ENCODE data around the gene ARMC7.
"Not testable (repeated sequence)": the region's sequence is repeated elsewhere in the genome, so short reads cannot be mapped to it uniquely, and the experiment has no call there.

The ARMC7 gene

GRCh38 chr17:75118307-75118706, 8.5 kb downstream of the ARMC7 start:
- H3K79me2 ChIP-seq, result peaks cover 13% of the 10 kb centered on the region
- no peak for TF ChIP-seq CTCF (IDR thresholded peaks at IDR 0.05)
- H3K4me3 ChIP-seq (ENCODE audit: low read depth, low read length), result no peak overlapping the region
- H3K27me3 ChIP-seq (ENCODE audit: control insufficient read depth, insufficient read depth, low read length), result no peaks in the 10 kb centered on the region
- H3K9ac ChIP-seq, result no peak overlapping the region
- no peak overlapping the region for H3K4me2 ChIP-seq (ENCODE audit: low read length)
- H3K36me3 ChIP-seq (ENCODE audit: control insufficient read depth, insufficient read depth, low read length), result no peaks in the 10 kb centered on the region
- H3K9me3 ChIP-seq (ENCODE audit: control insufficient read depth, low read length), result no peaks in the 10 kb centered on the region
- H3K27ac ChIP-seq, result no peak overlapping the region
- H2AFZ ChIP-seq, result no peak overlapping the region
- H3K4me1 ChIP-seq, result no peaks in the 10 kb centered on the region

GRCh38 chr17:75124041-75124818, 14.5 kb downstream of the ARMC7 start:
- Histone ChIP-seq H3K9ac (no peak overlapping the region), H3K4me3 (ENCODE audit: low read depth, low read length) (no peak overlapping the region), H3K27me3 (ENCODE audit: control insufficient read depth, insufficient read depth, low read length) (no peaks in the 10 kb centered on the region), H3K4me2 (ENCODE audit: low read length) (no peak overlapping the region), H3K36me3 (ENCODE audit: control insufficient read depth, insufficient read depth, low read length) (no peaks in the 10 kb centered on the region), H3K9me3 (ENCODE audit: control insufficient read depth, low read length) (no peaks in the 10 kb centered on the region), H3K4me1 (no peaks in the 10 kb centered on the region), H2AFZ (no peak overlapping the region), H3K79me2 (peaks cover 2% of the 10 kb centered on the region), H3K27ac (peak overlapping the region; percentile 22)
- no peak for TF ChIP-seq CTCF (IDR thresholded peaks at IDR 0.05)

GRCh38 chr17:75124819-75125162, 15.0 kb downstream of the ARMC7 start:
- no peaks in the 10 kb centered on the region for H3K9me3 ChIP-seq (ENCODE audit: control insufficient read depth, low read length)
- H3K9ac ChIP-seq, result no peak overlapping the region
- H3K79me2 ChIP-seq, result peaks cover 2% of the 10 kb centered on the region
- no peaks in the 10 kb centered on the region for H3K36me3 ChIP-seq (ENCODE audit: control insufficient read depth, insufficient read depth, low read length)
- H3K27me3 ChIP-seq (ENCODE audit: control insufficient read depth, insufficient read depth, low read length), result no peaks in the 10 kb centered on the region
- TF ChIP-seq CTCF (IDR thresholded peaks at IDR 0.05), result no peak
- H3K27ac ChIP-seq, result peak overlapping the region; percentile 21
- H2AFZ ChIP-seq, result no peak overlapping the region
- H3K4me2 ChIP-seq (ENCODE audit: low read length), result no peak overlapping the region
- H3K4me1 ChIP-seq, result no peaks in the 10 kb centered on the region
- H3K4me3 ChIP-seq (ENCODE audit: low read depth, low read length), result no peak overlapping the region

GRCh38 chr17:75125984-75126383, 16.2 kb downstream of the ARMC7 start:
- Histone ChIP-seq H3K79me2 (no peaks in the 10 kb centered on the region), H3K36me3 (ENCODE audit: control insufficient read depth, insufficient read depth, low read length) (no peaks in the 10 kb centered on the region), H3K9ac (no peak overlapping the region), H3K4me1 (no peaks in the 10 kb centered on the region), H3K9me3 (ENCODE audit: control insufficient read depth, low read length) (no peaks in the 10 kb centered on the region), H3K27me3 (ENCODE audit: control insufficient read depth, insufficient read depth, low read length) (no peaks in the 10 kb centered on the region), H3K27ac (no peak overlapping the region), H2AFZ (no peak overlapping the region), H3K4me2 (ENCODE audit: low read length) (no peak overlapping the region), H3K4me3 (ENCODE audit: low read depth, low read length) (no peak overlapping the region)
- TF ChIP-seq CTCF (IDR thresholded peaks at IDR 0.05), result no peak

GRCh38 chr17:75126954-75127353, 17.2 kb downstream of the ARMC7 start:
- no peaks in the 10 kb centered on the region for H3K9me3 ChIP-seq (ENCODE audit: control insufficient read depth, low read length)
- H3K27ac ChIP-seq, result no peak overlapping the region
- H3K4me1 ChIP-seq, result no peaks in the 10 kb centered on the region
- no peaks in the 10 kb centered on the region for H3K79me2 ChIP-seq
- H2AFZ ChIP-seq, result no peak overlapping the region
- H3K27me3 ChIP-seq (ENCODE audit: control insufficient read depth, insufficient read depth, low read length), result no peaks in the 10 kb centered on the region
- H3K9ac ChIP-seq, result no peak overlapping the region
- no peak for TF ChIP-seq CTCF (IDR thresholded peaks at IDR 0.05)
- no peaks in the 10 kb centered on the region for H3K36me3 ChIP-seq (ENCODE audit: control insufficient read depth, insufficient read depth, low read length)
- H3K4me2 ChIP-seq (ENCODE audit: low read length), result no peak overlapping the region
- H3K4me3 ChIP-seq (ENCODE audit: low read depth, low read length), result no peak overlapping the region

GRCh38 chr17:75127936-75128335, 18.2 kb downstream of the ARMC7 start:
- H3K9me3 ChIP-seq (ENCODE audit: control insufficient read depth, low read length); H2AFZ ChIP-seq; H3K4me1 ChIP-seq; H3K36me3 ChIP-seq (ENCODE audit: control insufficient read depth, insufficient read depth, low read length); H3K79me2 ChIP-seq; H3K4me2 ChIP-seq (ENCODE audit: low read length); H3K27ac ChIP-seq; H3K4me3 ChIP-seq (ENCODE audit: low read depth, low read length); H3K9ac ChIP-seq; H3K27me3 ChIP-seq (ENCODE audit: control insufficient read depth, insufficient read depth, low read length): not testable (repeated sequence)
